ENCODE measurements around the gene IST1. TPM values are rescaled to one million over a fixed set of nuclear protein-coding genes. Genes with fewer than 3 reads are reported as not detected.

Gene IST1
- total and polyA plus RNA-seq, 9 of the 15 experiments (the other 6 are each of a cell fraction or from before 2014, with no cell fraction given) = 135 to 334 (median 188) TPM

DNA sequence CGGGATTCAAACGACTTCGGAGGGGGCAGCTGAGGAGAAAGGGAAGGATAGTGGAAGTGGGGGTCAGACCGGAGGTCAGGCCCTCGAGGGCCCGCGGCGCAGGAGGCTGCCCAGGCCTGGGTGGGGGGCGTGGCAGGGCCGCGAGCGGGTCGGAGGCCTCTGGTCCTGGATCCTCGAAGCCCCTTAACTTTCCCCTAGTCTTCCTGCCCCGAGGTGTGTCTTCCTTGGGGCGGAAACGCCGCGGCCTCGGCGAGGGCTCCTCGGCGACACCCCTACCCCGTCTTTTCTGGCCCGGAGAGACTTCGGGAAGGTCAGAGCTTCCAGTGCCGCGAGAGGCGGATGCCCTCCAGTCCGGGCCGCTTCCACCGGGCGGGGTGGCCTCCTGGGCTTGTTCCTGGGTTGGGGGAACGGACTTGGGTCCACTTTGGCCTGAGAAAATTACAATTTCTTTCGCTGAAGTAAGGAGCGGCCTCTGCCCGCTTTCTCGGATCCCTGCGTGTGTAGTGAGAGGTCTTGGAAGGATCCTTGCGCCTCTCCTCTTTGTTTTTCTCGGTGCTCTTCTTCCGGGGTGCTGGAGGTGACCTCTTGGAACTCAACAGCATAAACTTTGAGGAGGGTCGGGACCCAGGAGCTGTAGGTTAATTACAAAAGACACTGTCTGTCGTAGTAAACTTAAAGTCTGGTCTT, 491 bp downstream of the IST1 start:
- DNase-seq (ENCODE audit: extremely low read depth in 1 of 4, low spot score in 3 of 4) (peak; percentile 49 to 78 (median 67)), ATAC-seq (peak; percentile 42), FAIRE-seq (peak; percentile 19)
- intact Hi-C loops (cut with micrococcal nuclease) = no loop called here
- CTCF ChIA-PET (ENCODE audit: low intra/inter-chr PET ratio) = no interaction called here
- peaks cover 7 to 22% of the 10 kb centered on the region in 2 experiments; a peak in 4 of 5 replicates for H3K4me1 ChIP-seq (replicated peaks in 1 of 2; ENCODE audit: control insufficient read depth in 2 of 2, insufficient read depth in 2 of 2, low read length in 2 of 2)
- H3K27ac ChIP-seq (ENCODE audit: extremely low read depth, low read depth, low read length) = peak overlapping the region; percentile 88
- H3K79me2 ChIP-seq (ENCODE audit: control insufficient read depth, insufficient read depth, low read length) = peaks cover 71% of the 10 kb centered on the region
- peak overlapping the region; percentile 93 for H3K4me2 ChIP-seq (ENCODE audit: insufficient read depth, low read length)
- H3K27me3 ChIP-seq (ENCODE audit: control insufficient read depth in 2 of 2, insufficient read depth in 2 of 2, low read length in 2 of 2) = no peaks in the 10 kb centered on the region
- no peaks in the 10 kb centered on the region for H3K9me3 ChIP-seq (replicated peaks; ENCODE audit: control insufficient read depth, insufficient read depth, low read depth, low read length)
- under 1% methylated on average over 43 of the region's 44 CpGs for WGBS (ENCODE audit: insufficient coverage, low coverage, missing lambda C conversion rate)
- H4K20me1 ChIP-seq (replicated peaks; ENCODE audit: control insufficient read depth, insufficient read depth, low read length) = peaks cover 3% of the 10 kb centered on the region; the same call in 1 of the 2 replicates
- H3K9me1 ChIP-seq (ENCODE audit: control insufficient read depth, insufficient read depth, low read length) = no peaks in the 10 kb centered on the region
- BruUV-seq (replicated peaks) = TSS peak; percentile 62
- H3K4me3 ChIP-seq = peak overlapping the region; percentile 92
- peak overlapping the region; percentile 93 for H2AFZ ChIP-seq (ENCODE audit: low read depth, low read length)
- POLR2A ChIA-PET = interaction anchor here (0.6 to 1.6 kb wide), 11 partner anchors 7 to 584 kb away, joined by 3 to 5 read pairs (median 3); partner anchors contain the start of gene ZNF821
- in situ Hi-C loops (cut with MboI) = no loop called here
- peaks cover 12% of the 10 kb centered on the region; the same call in 1 of the 3 replicates for H3K36me3 ChIP-seq (ENCODE audit: control insufficient read depth, insufficient read depth, low read length)
- peak overlapping the region; percentile 95 to 99 for H3K9ac ChIP-seq (ENCODE audit: insufficient read depth in 1 of 2, low read depth in 2 of 2, low read length in 2 of 2)
- no peak for TF ChIP-seq ZEB2 (IDR thresholded peaks at IDR 0.05)
- no peak for TF ChIP-seq SRSF7 (optimal IDR thresholded peaks at IDR 0.05; ENCODE audit: low read depth, low read length)
- TF ChIP-seq ZFX (CRISPR knock-in tag; IDR thresholded peaks at IDR 0.05) = peak; percentile 54; the same call in 1 of the 2 replicates
- TF ChIP-seq ZNF778 (CRISPR knock-in tag; IDR thresholded peaks at IDR 0.05) = no peak
- TF ChIP-seq ARID2 (IDR thresholded peaks at IDR 0.05) = no peak
- TF ChIP-seq KLF6 (CRISPR knock-in tag; IDR thresholded peaks at IDR 0.05; ENCODE audit: borderline replicate concordance) = no peak
- TF ChIP-seq CCNT2 (IDR thresholded peaks at IDR 0.05; ENCODE audit: borderline replicate concordance, extremely low read depth, insufficient read length, low read depth, low read length) = peak; percentile 0
- TF ChIP-seq NR2C1 (IDR thresholded peaks at IDR 0.05) = peak; percentile 45
- TF ChIP-seq NR2C1 (tag; IDR thresholded peaks at IDR 0.05) = peak; percentile 58
- TF ChIP-seq, protein P1, sequence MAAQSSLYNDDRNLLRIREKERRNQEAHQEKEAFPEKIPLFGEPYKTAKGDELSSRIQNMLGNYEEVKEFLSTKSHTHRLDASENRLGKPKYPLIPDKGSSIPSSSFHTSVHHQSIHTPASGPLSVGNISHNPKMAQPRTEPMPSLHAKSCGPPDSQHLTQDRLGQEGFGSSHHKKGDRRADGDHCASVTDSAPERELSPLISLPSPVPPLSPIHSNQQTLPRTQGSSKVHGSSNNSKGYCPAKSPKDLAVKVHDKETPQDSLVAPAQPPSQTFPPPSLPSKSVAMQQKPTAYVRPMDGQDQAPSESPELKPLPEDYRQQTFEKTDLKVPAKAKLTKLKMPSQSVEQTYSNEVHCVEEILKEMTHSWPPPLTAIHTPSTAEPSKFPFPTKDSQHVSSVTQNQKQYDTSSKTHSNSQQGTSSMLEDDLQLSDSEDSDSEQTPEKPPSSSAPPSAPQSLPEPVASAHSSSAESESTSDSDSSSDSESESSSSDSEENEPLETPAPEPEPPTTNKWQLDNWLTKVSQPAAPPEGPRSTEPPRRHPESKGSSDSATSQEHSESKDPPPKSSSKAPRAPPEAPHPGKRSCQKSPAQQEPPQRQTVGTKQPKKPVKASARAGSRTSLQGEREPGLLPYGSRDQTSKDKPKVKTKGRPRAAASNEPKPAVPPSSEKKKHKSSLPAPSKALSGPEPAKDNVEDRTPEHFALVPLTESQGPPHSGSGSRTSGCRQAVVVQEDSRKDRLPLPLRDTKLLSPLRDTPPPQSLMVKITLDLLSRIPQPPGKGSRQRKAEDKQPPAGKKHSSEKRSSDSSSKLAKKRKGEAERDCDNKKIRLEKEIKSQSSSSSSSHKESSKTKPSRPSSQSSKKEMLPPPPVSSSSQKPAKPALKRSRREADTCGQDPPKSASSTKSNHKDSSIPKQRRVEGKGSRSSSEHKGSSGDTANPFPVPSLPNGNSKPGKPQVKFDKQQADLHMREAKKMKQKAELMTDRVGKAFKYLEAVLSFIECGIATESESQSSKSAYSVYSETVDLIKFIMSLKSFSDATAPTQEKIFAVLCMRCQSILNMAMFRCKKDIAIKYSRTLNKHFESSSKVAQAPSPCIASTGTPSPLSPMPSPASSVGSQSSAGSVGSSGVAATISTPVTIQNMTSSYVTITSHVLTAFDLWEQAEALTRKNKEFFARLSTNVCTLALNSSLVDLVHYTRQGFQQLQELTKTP (IDR thresholded peaks at IDR 0.05; ENCODE audit: low read depth in 1 of 2, partially characterized antibody in 2 of 2) = no peak
- peak; percentile 41; the same call in 1 of the 2 replicates for TF ChIP-seq ZNF12 (CRISPR knock-in tag; IDR thresholded peaks at IDR 0.05)
- peak; percentile 70 for TF ChIP-seq KLF13 (tag; IDR thresholded peaks at IDR 0.05; ENCODE audit: borderline replicate concordance, low read depth)
- no peak for TF ChIP-seq RBM14 (IDR thresholded peaks at IDR 0.05; ENCODE audit: borderline replicate concordance, insufficient read depth, low read depth, low read length)
- TF ChIP-seq NR2F6 (CRISPR knock-in tag; IDR thresholded peaks at IDR 0.05) = peak; percentile 1; the same call in 1 of the 2 replicates
- TF ChIP-seq, protein P2, sequence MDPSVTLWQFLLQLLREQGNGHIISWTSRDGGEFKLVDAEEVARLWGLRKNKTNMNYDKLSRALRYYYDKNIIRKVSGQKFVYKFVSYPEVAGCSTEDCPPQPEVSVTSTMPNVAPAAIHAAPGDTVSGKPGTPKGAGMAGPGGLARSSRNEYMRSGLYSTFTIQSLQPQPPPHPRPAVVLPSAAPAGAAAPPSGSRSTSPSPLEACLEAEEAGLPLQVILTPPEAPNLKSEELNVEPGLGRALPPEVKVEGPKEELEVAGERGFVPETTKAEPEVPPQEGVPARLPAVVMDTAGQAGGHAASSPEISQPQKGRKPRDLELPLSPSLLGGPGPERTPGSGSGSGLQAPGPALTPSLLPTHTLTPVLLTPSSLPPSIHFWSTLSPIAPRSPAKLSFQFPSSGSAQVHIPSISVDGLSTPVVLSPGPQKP (CRISPR knock-in tag; IDR thresholded peaks at IDR 0.05) = no peak
- TF ChIP-seq RBFOX2 (IDR thresholded peaks at IDR 0.05; ENCODE audit: low read depth, low read length) = peak; percentile 88
- 0 out of 2 replicates have a peak, but pooled peaks have one; percentile 34 for TF ChIP-seq KAT7 (CRISPR knock-in tag; IDR thresholded peaks at IDR 0.05; ENCODE audit: borderline replicate concordance)
- TF ChIP-seq SOX6 (IDR thresholded peaks at IDR 0.05) = no peak

Measured in K562 (cell line).